ENCODE measurements around the gene TESMIN.

GRCh38 chr11:68798221-68798813, 47.0 kb upstream of the TESMIN start:
- TF ChIP-seq EZH2 (IDR thresholded peaks at IDR 0.05; ENCODE audit: insufficient read depth, poor library complexity, severe bottlenecking) (no peak), EZH2phosphoT487 (IDR thresholded peaks at IDR 0.05; ENCODE audit: insufficient read depth, low read depth) (no peak)

Measured in GM23248 (cell line).